ENCODE results near the gene ESAM. TPM values are rescaled to one million over a fixed set of nuclear protein-coding genes. Genes with fewer than 3 reads are reported as not detected.
A peak's percentile ranks its signal among the peaks of the same experiment; 100 is the strongest.

The ESAM gene
- total RNA-seq, 5 donors from 2014 or later (not counting 1 experiment from before 2014, with no cell fraction given) = 1.2 to 3.5 (median 2.5) TPM

- H3K27me3 ChIP-seq (replicated peaks in 1 of 2; ENCODE audit: control insufficient read depth in 2 of 2, extremely low read depth in 1 of 2, insufficient read depth in 2 of 2, low read length in 1 of 2) = peaks cover 0 to 23% of the 10 kb centered on the region in 2 experiments
- no peaks in the 10 kb centered on the region for H3K36me3 ChIP-seq (ENCODE audit: control insufficient read depth in 2 of 2, extremely low read depth in 1 of 2, insufficient read depth in 1 of 2, low read length in 1 of 2)
- H3K9me3 ChIP-seq = no peaks in the 10 kb centered on the region
- no peak overlapping the region for H3K4me3 ChIP-seq (ENCODE audit: control insufficient read depth in 1 of 2, extremely low read depth in 1 of 2, low read length in 1 of 2)
- ATAC-seq (replicated peaks in 1 of 4) (no peak), DNase-seq (no peak)
- Mint-ChIP-seq H3K36me3 (no peaks in the 10 kb centered on the region), H3K4me1 (peaks cover 11 to 31% (median 16%) of the 10 kb centered on the region in 3 donors), H3K27ac (no peak overlapping the region), H3K4me3 (no peak overlapping the region), H3K9me3 (no peaks in the 10 kb centered on the region), H3K27me3 (peaks cover 15 to 22% of the 10 kb centered on the region in 2 donors)
- peaks cover 6 to 12% of the 10 kb centered on the region in 2 experiments for H3K4me1 ChIP-seq (ENCODE audit: control insufficient read depth in 1 of 2, extremely low read depth in 1 of 2, insufficient read depth in 2 of 2, low read length in 2 of 2)
- WGBS (ENCODE audit: insufficient coverage) = 47% methylated on average over 6 of the region's 6 CpGs
- ChIA-PET CTCF (no interaction called here), POLR2A (no interaction called here)
- H3K27ac ChIP-seq (ENCODE audit: low read length) = no peak overlapping the region
Measured at GRCh38 chr11:124725719-124726105, 36.4 kb downstream of the ESAM start.

- Histone ChIP-seq H3K4me3 (ENCODE audit: control insufficient read depth in 1 of 2, extremely low read depth in 1 of 2, low read length in 1 of 2) (no peak overlapping the region), H3K4me1 (ENCODE audit: control insufficient read depth in 1 of 2, extremely low read depth in 1 of 2, insufficient read depth in 2 of 2, low read length in 2 of 2) (peaks cover 6 to 12% of the 10 kb centered on the region in 2 experiments), H3K27ac (ENCODE audit: low read length) (no peak overlapping the region), H3K27me3 (replicated peaks in 1 of 2; ENCODE audit: control insufficient read depth in 2 of 2, extremely low read depth in 1 of 2, insufficient read depth in 2 of 2, low read length in 1 of 2) (peaks cover 0 to 23% of the 10 kb centered on the region in 2 experiments), H3K36me3 (ENCODE audit: control insufficient read depth in 2 of 2, extremely low read depth in 1 of 2, insufficient read depth in 1 of 2, low read length in 1 of 2) (no peaks in the 10 kb centered on the region), H3K9me3 (no peaks in the 10 kb centered on the region)
- Mint-ChIP-seq H3K9me3 (no peaks in the 10 kb centered on the region), H3K27me3 (peaks cover 15 to 22% of the 10 kb centered on the region in 2 donors), H3K36me3 (no peaks in the 10 kb centered on the region), H3K4me3 (no peak overlapping the region), H3K4me1 (peaks cover 11 to 31% (median 16%) of the 10 kb centered on the region in 3 donors), H3K27ac (peak overlapping the region in 1 of 2 donors; percentile 7)
- 0% methylated on average over 2 of the region's 14 CpGs for WGBS (ENCODE audit: insufficient coverage)
- ATAC-seq (replicated peaks in 1 of 4) = no peak
- no peak for DNase-seq
- CTCF ChIA-PET = interaction anchor here in 1 of 2 donors (0.7 kb wide), 1 partner anchor 54 kb away, joined by 3 read pairs; no protein-coding TSS in a partner anchor
- POLR2A ChIA-PET = no interaction called here
Measured at GRCh38 chr11:124724979-124725718, 36.9 kb downstream of the ESAM start.

- Histone ChIP-seq H3K4me3 (ENCODE audit: control insufficient read depth in 1 of 2, extremely low read depth in 1 of 2, low read length in 1 of 2) (no peak overlapping the region), H3K27ac (ENCODE audit: low read length) (no peak overlapping the region), H3K4me1 (ENCODE audit: control insufficient read depth in 1 of 2, extremely low read depth in 1 of 2, insufficient read depth in 2 of 2, low read length in 2 of 2) (peaks cover 15 to 24% of the 10 kb centered on the region in 2 experiments), H3K27me3 (replicated peaks in 1 of 2; ENCODE audit: control insufficient read depth in 2 of 2, extremely low read depth in 1 of 2, insufficient read depth in 2 of 2, low read length in 1 of 2) (peaks cover 3 to 42% of the 10 kb centered on the region in 2 experiments), H3K9me3 (no peaks in the 10 kb centered on the region), H3K36me3 (ENCODE audit: control insufficient read depth in 2 of 2, extremely low read depth in 1 of 2, insufficient read depth in 1 of 2, low read length in 1 of 2) (no peaks in the 10 kb centered on the region)
- ChIA-PET CTCF (no interaction called here), POLR2A (no interaction called here)
- H3K4me1 Mint-ChIP-seq = peaks cover 24 to 43% (median 37%) of the 10 kb centered on the region in 3 donors
- H3K27me3 Mint-ChIP-seq = peaks cover 27 to 30% of the 10 kb centered on the region in 2 donors
- WGBS (ENCODE audit: insufficient coverage) = 20% methylated on average over 1 of the region's 6 CpGs
- no peaks in the 10 kb centered on the region for H3K36me3 Mint-ChIP-seq
- ATAC-seq (replicated peaks in 1 of 4) (no peak), DNase-seq (no peak)
- no peaks in the 10 kb centered on the region for H3K9me3 Mint-ChIP-seq
- no peak overlapping the region for H3K27ac Mint-ChIP-seq
- H3K4me3 Mint-ChIP-seq = no peak overlapping the region
Measured at GRCh38 chr11:124722176-124722575, 39.9 kb downstream of the ESAM start.

- H3K36me3 ChIP-seq (ENCODE audit: control insufficient read depth in 2 of 2, extremely low read depth in 1 of 2, insufficient read depth in 1 of 2, low read length in 1 of 2) = no peaks in the 10 kb centered on the region
- no peak overlapping the region for H3K4me3 ChIP-seq (ENCODE audit: control insufficient read depth in 1 of 2, extremely low read depth in 1 of 2, low read length in 1 of 2)
- H3K27ac ChIP-seq (ENCODE audit: low read length) = no peak overlapping the region
- H3K27me3 ChIP-seq (replicated peaks in 1 of 2; ENCODE audit: control insufficient read depth in 2 of 2, extremely low read depth in 1 of 2, insufficient read depth in 2 of 2, low read length in 1 of 2) = peaks cover 3 to 42% of the 10 kb centered on the region in 2 experiments
- ATAC-seq (replicated peaks in 1 of 4) (no peak), DNase-seq (no peak)
- CTCF ChIA-PET = no interaction called here
- H3K9me3 ChIP-seq = no peaks in the 10 kb centered on the region
- Mint-ChIP-seq H3K9me3 (no peaks in the 10 kb centered on the region), H3K27ac (no peak overlapping the region), H3K4me1 (peaks cover 24 to 38% (median 32%) of the 10 kb centered on the region in 3 donors), H3K27me3 (peaks cover 38 to 39% of the 10 kb centered on the region in 2 donors), H3K36me3 (no peaks in the 10 kb centered on the region), H3K4me3 (peak overlapping the region in 1 of 3 donors; percentile 91)
- 100% methylated on average over 1 of the region's 2 CpGs for WGBS (ENCODE audit: insufficient coverage)
- POLR2A ChIA-PET = no interaction called here
- H3K4me1 ChIP-seq (ENCODE audit: control insufficient read depth in 1 of 2, extremely low read depth in 1 of 2, insufficient read depth in 2 of 2, low read length in 2 of 2) = peaks cover 16 to 18% of the 10 kb centered on the region in 2 experiments
Measured at GRCh38 chr11:124719534-124719933, 42.6 kb downstream of the ESAM start.

- 81% methylated on average over 9 of the region's 14 CpGs for WGBS (ENCODE audit: insufficient coverage)
- Mint-ChIP-seq H3K4me1 (peaks cover 24 to 38% (median 28%) of the 10 kb centered on the region in 3 donors), H3K27me3 (peaks cover 42 to 45% of the 10 kb centered on the region in 2 donors), H3K27ac (no peak overlapping the region), H3K9me3 (no peaks in the 10 kb centered on the region), H3K36me3 (no peaks in the 10 kb centered on the region), H3K4me3 (peak overlapping the region in 1 of 3 donors; percentile 91)
- DNase-seq (no peak), ATAC-seq (replicated peaks in 1 of 4) (no peak)
- ChIA-PET CTCF (no interaction called here), POLR2A (no interaction called here)
- no peak overlapping the region for H3K4me3 ChIP-seq (ENCODE audit: control insufficient read depth in 1 of 2, extremely low read depth in 1 of 2, low read length in 1 of 2)
- H3K4me1 ChIP-seq (ENCODE audit: control insufficient read depth in 1 of 2, extremely low read depth in 1 of 2, insufficient read depth in 2 of 2, low read length in 2 of 2) = peaks cover 16 to 18% of the 10 kb centered on the region in 2 experiments
- no peaks in the 10 kb centered on the region for H3K9me3 ChIP-seq
- H3K36me3 ChIP-seq (ENCODE audit: control insufficient read depth in 2 of 2, extremely low read depth in 1 of 2, insufficient read depth in 1 of 2, low read length in 1 of 2) = no peaks in the 10 kb centered on the region
- H3K27ac ChIP-seq (ENCODE audit: low read length) = no peak overlapping the region
- peaks cover 3 to 42% of the 10 kb centered on the region in 2 experiments for H3K27me3 ChIP-seq (replicated peaks in 1 of 2; ENCODE audit: control insufficient read depth in 2 of 2, extremely low read depth in 1 of 2, insufficient read depth in 2 of 2, low read length in 1 of 2)
Measured at GRCh38 chr11:124718801-124719200, 43.3 kb downstream of the ESAM start.

- H3K27ac Mint-ChIP-seq = peak overlapping the region in 1 of 2 donors; percentile 33
- H3K27me3 Mint-ChIP-seq = peaks cover 46 to 48% of the 10 kb centered on the region in 2 donors
- Histone ChIP-seq H3K4me3 (ENCODE audit: control insufficient read depth in 1 of 2, extremely low read depth in 1 of 2, low read length in 1 of 2) (peak overlapping the region; percentile 22 to 71), H3K27me3 (replicated peaks in 1 of 2; ENCODE audit: control insufficient read depth in 2 of 2, extremely low read depth in 1 of 2, insufficient read depth in 2 of 2, low read length in 1 of 2) (peaks cover 3 to 42% of the 10 kb centered on the region in 2 experiments), H3K4me1 (ENCODE audit: control insufficient read depth in 1 of 2, extremely low read depth in 1 of 2, insufficient read depth in 2 of 2, low read length in 2 of 2) (peaks cover 16 to 18% of the 10 kb centered on the region in 2 experiments), H3K36me3 (ENCODE audit: control insufficient read depth in 2 of 2, extremely low read depth in 1 of 2, insufficient read depth in 1 of 2, low read length in 1 of 2) (no peaks in the 10 kb centered on the region), H3K27ac (ENCODE audit: low read length) (no peak overlapping the region), H3K9me3 (no peaks in the 10 kb centered on the region)
- POLR2A ChIA-PET = no interaction called here
- H3K4me3 Mint-ChIP-seq = peak overlapping the region; percentile 65 to 91 (median 77)
- WGBS (ENCODE audit: insufficient coverage) = 3% methylated on average over 23 of the region's 45 CpGs
- H3K36me3 Mint-ChIP-seq = no peaks in the 10 kb centered on the region
- H3K9me3 Mint-ChIP-seq = no peaks in the 10 kb centered on the region
- CTCF ChIA-PET = interaction anchor here in 1 of 2 donors (1.1 to 1.7 kb wide), 3 partner anchors 28 to 49 kb away, joined by 3 to 5 read pairs (median 5); partner anchors contain the start of gene ESAM
- DNase-seq (peak in 17 of 35 experiments; percentile 4 to 62 (median 13)), ATAC-seq (replicated peaks in 1 of 4) (peak; percentile 72 to 93 (median 76))
- H3K4me1 Mint-ChIP-seq = peaks cover 24 to 35% (median 28%) of the 10 kb centered on the region in 3 donors
Measured at GRCh38 chr11:124717786-124718651, 44.1 kb downstream of the ESAM start.
